Measurements from ENCODE around the gene GDI2.

Gene GDI2

DNA sequence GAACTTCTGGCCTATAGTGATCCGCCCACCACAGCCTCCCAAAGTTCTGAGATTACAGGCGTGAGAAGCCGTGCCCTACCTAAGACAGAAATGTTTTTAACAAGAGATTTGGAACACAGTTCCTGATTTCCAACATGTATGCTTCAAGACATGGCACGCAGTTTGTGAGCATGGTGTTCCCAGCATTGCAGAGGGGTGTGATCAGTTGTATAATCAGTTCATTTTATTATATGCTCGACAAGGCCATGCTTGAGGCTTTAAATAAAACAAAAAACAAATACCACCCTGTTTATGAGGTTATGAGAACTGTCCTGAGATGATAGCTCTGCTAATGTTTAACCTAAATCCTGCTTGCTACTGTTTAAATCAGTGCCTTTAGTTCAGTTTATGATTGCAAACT, 68.4 kb downstream of the GDI2 start:
- H3K27me3 ChIP-seq (replicated peaks; ENCODE audit: control insufficient read depth, insufficient read depth, low read length) = no peaks in the 10 kb centered on the region
- peaks cover 19% of the 10 kb centered on the region for H3K36me3 ChIP-seq (ENCODE audit: control insufficient read depth, insufficient read depth, low read length)
- TF ChIP-seq, protein P1, sequence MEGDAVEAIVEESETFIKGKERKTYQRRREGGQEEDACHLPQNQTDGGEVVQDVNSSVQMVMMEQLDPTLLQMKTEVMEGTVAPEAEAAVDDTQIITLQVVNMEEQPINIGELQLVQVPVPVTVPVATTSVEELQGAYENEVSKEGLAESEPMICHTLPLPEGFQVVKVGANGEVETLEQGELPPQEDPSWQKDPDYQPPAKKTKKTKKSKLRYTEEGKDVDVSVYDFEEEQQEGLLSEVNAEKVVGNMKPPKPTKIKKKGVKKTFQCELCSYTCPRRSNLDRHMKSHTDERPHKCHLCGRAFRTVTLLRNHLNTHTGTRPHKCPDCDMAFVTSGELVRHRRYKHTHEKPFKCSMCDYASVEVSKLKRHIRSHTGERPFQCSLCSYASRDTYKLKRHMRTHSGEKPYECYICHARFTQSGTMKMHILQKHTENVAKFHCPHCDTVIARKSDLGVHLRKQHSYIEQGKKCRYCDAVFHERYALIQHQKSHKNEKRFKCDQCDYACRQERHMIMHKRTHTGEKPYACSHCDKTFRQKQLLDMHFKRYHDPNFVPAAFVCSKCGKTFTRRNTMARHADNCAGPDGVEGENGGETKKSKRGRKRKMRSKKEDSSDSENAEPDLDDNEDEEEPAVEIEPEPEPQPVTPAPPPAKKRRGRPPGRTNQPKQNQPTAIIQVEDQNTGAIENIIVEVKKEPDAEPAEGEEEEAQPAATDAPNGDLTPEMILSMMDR (IDR thresholded peaks at IDR 0.05; ENCODE audit: insufficient read depth, low read length, poor library complexity, severe bottlenecking) = no peak
- DNase-seq (ENCODE audit: extremely low read depth, insufficient read length) = no peak
- H3K4me3 ChIP-seq (replicated peaks; ENCODE audit: low read depth, low read length) = no peak overlapping the region

DNA sequence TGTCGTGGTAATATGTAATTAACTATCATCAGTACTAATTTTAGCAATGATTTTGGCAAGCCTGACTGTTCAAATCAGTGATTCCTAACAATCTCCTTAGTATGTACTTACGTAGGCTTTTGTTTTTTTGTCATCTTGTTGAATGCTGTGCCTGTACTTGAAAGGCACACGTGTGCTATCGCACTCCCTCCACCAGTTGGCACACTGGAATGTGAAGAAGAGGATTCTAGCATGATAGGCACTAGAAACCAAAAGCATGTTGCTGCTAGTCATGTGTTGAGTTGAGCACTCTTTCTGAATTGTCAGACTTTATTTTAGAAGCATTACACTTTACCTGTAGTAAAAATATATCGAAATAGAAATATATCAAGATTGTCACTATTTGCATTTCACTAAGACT, 69.5 kb downstream of the GDI2 start:
- H3K4me3 ChIP-seq (replicated peaks; ENCODE audit: low read depth, low read length) = no peak overlapping the region
- peaks cover 20% of the 10 kb centered on the region for H3K36me3 ChIP-seq (ENCODE audit: control insufficient read depth, insufficient read depth, low read length)
- DNase-seq (ENCODE audit: extremely low read depth, insufficient read length) = no peak
- no peaks in the 10 kb centered on the region for H3K27me3 ChIP-seq (replicated peaks; ENCODE audit: control insufficient read depth, insufficient read depth, low read length)
- TF ChIP-seq, protein P1 (IDR thresholded peaks at IDR 0.05; ENCODE audit: insufficient read depth, low read length, poor library complexity, severe bottlenecking) = no peak

DNA sequence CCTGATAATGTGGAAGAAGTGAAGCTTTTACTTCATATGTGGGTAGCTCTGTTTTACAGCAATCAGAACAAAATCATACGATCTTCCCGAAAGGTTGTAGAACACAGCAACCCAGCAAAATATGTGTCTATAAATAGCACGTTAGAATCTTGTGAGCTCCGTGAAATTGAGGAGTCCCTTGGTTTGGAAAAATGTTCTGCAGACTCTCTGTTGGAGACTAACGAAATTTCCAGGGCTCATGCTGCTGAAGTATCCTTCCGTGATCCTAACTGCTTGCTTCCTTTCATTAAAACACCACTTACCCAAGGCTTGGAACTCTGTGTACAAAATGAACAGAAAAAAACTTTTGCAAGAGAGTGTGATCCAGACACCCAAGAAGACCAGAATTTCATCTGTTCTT, 71.1 kb downstream of the GDI2 start:
- Histone ChIP-seq H3K4me3 (replicated peaks; ENCODE audit: low read depth, low read length) (no peak overlapping the region), H3K36me3 (ENCODE audit: control insufficient read depth, insufficient read depth, low read length) (peaks cover 13% of the 10 kb centered on the region), H3K27me3 (replicated peaks; ENCODE audit: control insufficient read depth, insufficient read depth, low read length) (no peaks in the 10 kb centered on the region)
- no peak for DNase-seq (ENCODE audit: extremely low read depth, insufficient read length)
- TF ChIP-seq, protein P1 (IDR thresholded peaks at IDR 0.05; ENCODE audit: insufficient read depth, low read length, poor library complexity, severe bottlenecking) = no peak

DNA sequence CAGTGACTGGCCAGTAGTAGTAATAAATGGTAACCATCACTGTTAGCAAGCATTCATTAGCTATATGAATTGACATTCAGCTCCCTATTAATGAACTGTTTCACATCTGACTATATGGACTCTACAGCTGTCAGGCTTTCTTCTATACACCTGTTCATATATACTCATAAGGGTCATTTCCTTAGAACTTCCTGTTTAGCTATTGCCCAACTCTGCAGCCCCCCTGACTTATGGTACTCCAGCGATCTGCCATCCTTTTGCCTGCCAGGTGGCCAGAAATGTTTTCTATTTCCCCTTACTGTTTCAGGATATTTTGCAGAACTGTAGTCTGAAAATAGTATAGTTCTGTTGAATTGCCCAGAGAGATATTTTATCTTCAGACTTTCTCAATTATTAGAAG, 72.0 kb downstream of the GDI2 start:
- Histone ChIP-seq H3K36me3 (ENCODE audit: control insufficient read depth, insufficient read depth, low read length) (peaks cover 9% of the 10 kb centered on the region), H3K4me3 (replicated peaks; ENCODE audit: low read depth, low read length) (no peak overlapping the region), H3K27me3 (replicated peaks; ENCODE audit: control insufficient read depth, insufficient read depth, low read length) (no peaks in the 10 kb centered on the region)
- DNase-seq (ENCODE audit: extremely low read depth, insufficient read length) = no peak
- TF ChIP-seq, protein P1 (IDR thresholded peaks at IDR 0.05; ENCODE audit: insufficient read depth, low read length, poor library complexity, severe bottlenecking) = no peak

DNA sequence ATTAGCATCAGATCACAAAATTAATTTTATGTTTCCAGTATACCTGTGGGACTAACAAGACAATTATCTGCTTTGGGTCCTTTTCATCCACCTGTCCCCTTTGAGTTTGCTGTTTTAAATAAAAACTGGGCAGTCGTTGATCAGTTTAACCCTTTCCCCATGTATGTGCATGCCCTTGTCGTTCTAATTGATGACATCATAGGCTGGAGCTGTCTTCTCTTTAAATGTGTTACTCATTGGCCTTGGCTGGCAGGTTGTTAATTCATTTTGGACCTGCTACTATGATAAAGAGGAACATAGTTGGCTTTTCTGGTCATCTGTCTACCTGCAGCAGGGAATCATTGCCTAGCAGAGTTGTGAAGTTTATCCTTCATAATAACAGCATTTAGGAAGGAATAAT, 74.8 kb downstream of the GDI2 start:
- H3K4me3 ChIP-seq (replicated peaks; ENCODE audit: low read depth, low read length) = no peak overlapping the region
- no peaks in the 10 kb centered on the region for H3K27me3 ChIP-seq (replicated peaks; ENCODE audit: control insufficient read depth, insufficient read depth, low read length)
- no peak for DNase-seq (ENCODE audit: extremely low read depth, insufficient read length)
- peaks cover 7% of the 10 kb centered on the region for H3K36me3 ChIP-seq (ENCODE audit: control insufficient read depth, insufficient read depth, low read length)
- TF ChIP-seq, protein P1 (IDR thresholded peaks at IDR 0.05; ENCODE audit: insufficient read depth, low read length, poor library complexity, severe bottlenecking) = no peak

DNA sequence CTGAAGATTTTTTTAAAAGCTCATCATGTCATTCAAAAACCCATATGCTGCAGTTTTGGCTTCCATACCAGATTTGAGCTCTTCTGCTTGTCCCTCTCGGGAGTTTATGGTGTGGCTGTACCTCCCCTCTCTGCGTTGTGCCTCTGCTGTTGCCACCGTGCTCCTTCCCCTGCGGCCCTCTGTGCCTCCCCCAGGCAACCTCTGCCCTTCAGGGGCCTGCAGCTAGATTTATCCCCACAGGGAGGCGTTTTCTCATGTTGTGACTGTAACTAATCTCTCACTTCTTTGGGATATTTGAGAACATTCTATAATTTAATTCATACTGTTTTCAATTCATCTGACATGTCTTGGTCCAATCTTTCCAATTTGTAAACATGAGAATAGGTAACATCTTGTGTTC, 75.9 kb downstream of the GDI2 start:
- Histone ChIP-seq H3K27me3 (replicated peaks; ENCODE audit: control insufficient read depth, insufficient read depth, low read length) (no peaks in the 10 kb centered on the region), H3K36me3 (ENCODE audit: control insufficient read depth, insufficient read depth, low read length) (peaks cover 7% of the 10 kb centered on the region), H3K4me3 (replicated peaks; ENCODE audit: low read depth, low read length) (no peak overlapping the region)
- TF ChIP-seq, protein P1 (IDR thresholded peaks at IDR 0.05; ENCODE audit: insufficient read depth, low read length, poor library complexity, severe bottlenecking) = peak; percentile 40
- no peak for DNase-seq (ENCODE audit: extremely low read depth, insufficient read length)

All from GM06990 (cell line).